ENCODE results near the gene ZBTB5. TPM values are rescaled to one million over a fixed set of nuclear protein-coding genes. Genes with fewer than 3 reads are reported as not detected.
"Not testable (repeated sequence)": the region's sequence is repeated elsewhere in the genome, so short reads cannot be mapped to it uniquely, and the experiment has no call there.

ZBTB5 gene
- total RNA-seq, 1 donor from 2014 or later: 9.0 TPM

DNA sequence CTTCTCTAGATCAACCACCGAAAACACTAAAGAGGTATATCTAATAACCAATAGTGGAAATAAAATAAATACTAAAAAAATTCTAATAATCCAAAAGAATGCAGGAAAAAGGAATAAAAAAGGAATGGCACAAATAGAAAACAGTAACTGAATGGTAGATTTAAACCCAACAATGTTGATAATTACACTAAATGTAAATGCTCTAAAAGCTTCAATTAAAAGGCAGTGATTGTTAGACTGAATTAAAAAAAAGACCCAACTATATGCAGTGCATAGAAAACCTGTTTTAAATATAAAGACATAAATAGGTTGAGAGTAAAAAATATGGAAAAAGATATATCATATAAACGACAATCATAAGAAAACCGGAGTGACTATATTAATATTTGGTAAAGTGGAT is 9.2 kb upstream of the ZBTB5 start:
- no peaks in the 10 kb centered on the region for H3K9me3 Mint-ChIP-seq (ENCODE audit: unreplicated experiment)
- DNase-seq (ENCODE audit: low spot score): no peak
- TF ChIP-seq, protein P1, sequence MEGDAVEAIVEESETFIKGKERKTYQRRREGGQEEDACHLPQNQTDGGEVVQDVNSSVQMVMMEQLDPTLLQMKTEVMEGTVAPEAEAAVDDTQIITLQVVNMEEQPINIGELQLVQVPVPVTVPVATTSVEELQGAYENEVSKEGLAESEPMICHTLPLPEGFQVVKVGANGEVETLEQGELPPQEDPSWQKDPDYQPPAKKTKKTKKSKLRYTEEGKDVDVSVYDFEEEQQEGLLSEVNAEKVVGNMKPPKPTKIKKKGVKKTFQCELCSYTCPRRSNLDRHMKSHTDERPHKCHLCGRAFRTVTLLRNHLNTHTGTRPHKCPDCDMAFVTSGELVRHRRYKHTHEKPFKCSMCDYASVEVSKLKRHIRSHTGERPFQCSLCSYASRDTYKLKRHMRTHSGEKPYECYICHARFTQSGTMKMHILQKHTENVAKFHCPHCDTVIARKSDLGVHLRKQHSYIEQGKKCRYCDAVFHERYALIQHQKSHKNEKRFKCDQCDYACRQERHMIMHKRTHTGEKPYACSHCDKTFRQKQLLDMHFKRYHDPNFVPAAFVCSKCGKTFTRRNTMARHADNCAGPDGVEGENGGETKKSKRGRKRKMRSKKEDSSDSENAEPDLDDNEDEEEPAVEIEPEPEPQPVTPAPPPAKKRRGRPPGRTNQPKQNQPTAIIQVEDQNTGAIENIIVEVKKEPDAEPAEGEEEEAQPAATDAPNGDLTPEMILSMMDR (IDR thresholded peaks at IDR 0.05; ENCODE audit: unreplicated experiment): no peak
- no peak overlapping the region for H3K27ac Mint-ChIP-seq (ENCODE audit: unreplicated experiment)
- H3K27me3 Mint-ChIP-seq (ENCODE audit: unreplicated experiment): peaks cover 5% of the 10 kb centered on the region
- H3K4me3 Mint-ChIP-seq (ENCODE audit: unreplicated experiment): no peak overlapping the region
- H3K4me1 Mint-ChIP-seq (ENCODE audit: unreplicated experiment): peaks cover 10% of the 10 kb centered on the region
- H3K36me3 Mint-ChIP-seq (ENCODE audit: low read depth, unreplicated experiment): peaks cover 7% of the 10 kb centered on the region

DNA sequence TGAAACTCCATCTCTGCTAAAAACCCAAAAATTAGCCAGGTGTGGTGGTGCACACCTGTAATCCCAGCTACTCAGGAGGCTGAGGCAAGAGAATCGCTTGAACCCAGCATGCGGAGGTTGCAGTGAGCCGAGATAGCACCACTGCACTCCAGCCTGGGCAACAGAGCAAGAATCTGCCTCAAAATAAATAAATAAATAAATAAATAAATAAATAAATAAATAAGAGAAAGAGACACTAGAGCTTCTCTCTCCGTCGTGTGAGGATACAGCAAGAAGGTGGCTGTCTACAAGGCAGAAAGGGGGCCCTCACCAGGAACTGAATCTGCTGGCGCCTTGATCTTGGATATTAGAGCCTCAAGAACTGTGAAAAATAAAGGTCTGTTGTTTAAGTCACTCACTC is 8.7 kb upstream of the ZBTB5 start:
- not testable (repeated sequence) for DNase-seq (ENCODE audit: low spot score); H3K4me3 Mint-ChIP-seq (ENCODE audit: unreplicated experiment); H3K27ac Mint-ChIP-seq (ENCODE audit: unreplicated experiment); H3K4me1 Mint-ChIP-seq (ENCODE audit: unreplicated experiment); H3K36me3 Mint-ChIP-seq (ENCODE audit: low read depth, unreplicated experiment); H3K27me3 Mint-ChIP-seq (ENCODE audit: unreplicated experiment); H3K9me3 Mint-ChIP-seq (ENCODE audit: unreplicated experiment)

DNA sequence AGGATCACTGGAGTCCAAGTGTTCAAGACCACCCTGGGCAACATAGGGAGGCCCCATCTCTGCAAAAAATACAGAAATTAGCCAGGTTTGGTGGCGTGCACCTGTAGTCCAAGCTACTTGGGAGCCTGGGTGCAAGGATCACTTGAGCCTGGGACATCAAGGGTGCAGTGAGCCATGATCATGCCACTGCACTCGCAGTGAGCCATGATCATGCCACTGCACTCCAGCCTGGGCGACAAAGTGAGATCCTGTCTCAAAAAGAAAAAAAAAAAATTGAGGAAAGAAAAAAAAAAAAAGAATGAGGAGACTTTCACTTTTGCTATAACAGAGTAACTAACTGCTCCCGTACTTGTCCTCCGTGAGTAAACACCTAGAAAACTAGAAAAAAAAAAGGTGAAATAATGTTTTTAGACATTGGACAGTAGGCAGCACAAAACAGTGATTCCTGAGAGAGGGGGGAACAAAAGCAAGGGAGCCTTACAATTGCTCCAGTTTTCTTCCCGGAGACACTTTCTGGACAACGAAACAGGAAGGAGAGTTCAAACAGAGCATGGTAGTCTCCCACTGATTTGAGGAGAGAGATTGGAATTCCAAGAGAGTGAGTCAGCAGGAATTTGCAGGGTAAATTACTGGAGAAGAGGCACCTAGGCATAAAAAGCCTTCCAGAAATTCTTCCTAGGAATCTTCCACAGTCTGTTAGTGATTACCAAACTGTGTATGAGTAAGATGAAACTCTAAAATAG is 6.9 kb upstream of the ZBTB5 start:
- peaks cover 5% of the 10 kb centered on the region for H3K27me3 Mint-ChIP-seq (ENCODE audit: unreplicated experiment)
- peak overlapping the region; percentile 98 for H3K27ac Mint-ChIP-seq (ENCODE audit: unreplicated experiment)
- TF ChIP-seq, protein P1 (IDR thresholded peaks at IDR 0.05; ENCODE audit: unreplicated experiment): no peak
- peaks cover 7% of the 10 kb centered on the region for H3K36me3 Mint-ChIP-seq (ENCODE audit: low read depth, unreplicated experiment)
- no peaks in the 10 kb centered on the region for H3K9me3 Mint-ChIP-seq (ENCODE audit: unreplicated experiment)
- peak; percentile 28 for DNase-seq (ENCODE audit: low spot score)
- peaks cover 10% of the 10 kb centered on the region for H3K4me1 Mint-ChIP-seq (ENCODE audit: unreplicated experiment)
- H3K4me3 Mint-ChIP-seq (ENCODE audit: unreplicated experiment): peak overlapping the region; percentile 22

DNA sequence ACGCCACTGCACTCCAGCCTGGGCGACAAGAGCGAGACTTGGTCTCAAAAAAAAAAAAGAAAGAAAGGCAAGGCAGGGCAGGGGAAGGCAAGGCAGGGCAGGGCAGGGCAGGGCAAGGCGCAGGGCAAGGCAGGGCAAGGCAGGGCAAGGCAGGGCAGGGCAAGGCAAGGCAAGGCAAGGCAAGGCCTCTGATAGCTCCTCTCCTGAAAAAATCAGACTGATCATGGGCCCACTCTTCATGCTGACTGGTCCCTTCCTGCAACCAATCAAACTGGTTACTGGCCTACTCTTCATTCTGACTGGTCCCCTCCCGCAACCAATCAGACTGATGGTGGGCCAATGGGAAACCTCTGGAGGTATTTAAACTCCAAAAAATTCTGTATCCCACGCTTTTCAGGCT is 3.4 kb upstream of the ZBTB5 start:
- TF ChIP-seq, protein P1 (IDR thresholded peaks at IDR 0.05; ENCODE audit: unreplicated experiment): no peak
- no peak overlapping the region for H3K4me3 Mint-ChIP-seq (ENCODE audit: unreplicated experiment)
- no peaks in the 10 kb centered on the region for H3K9me3 Mint-ChIP-seq (ENCODE audit: unreplicated experiment)
- no peak overlapping the region for H3K27ac Mint-ChIP-seq (ENCODE audit: unreplicated experiment)
- DNase-seq (ENCODE audit: low spot score): no peak
- H3K27me3 Mint-ChIP-seq (ENCODE audit: unreplicated experiment): peaks cover 10% of the 10 kb centered on the region
- H3K4me1 Mint-ChIP-seq (ENCODE audit: unreplicated experiment): peaks cover 18% of the 10 kb centered on the region
- peaks cover 2% of the 10 kb centered on the region for H3K36me3 Mint-ChIP-seq (ENCODE audit: low read depth, unreplicated experiment)

DNA sequence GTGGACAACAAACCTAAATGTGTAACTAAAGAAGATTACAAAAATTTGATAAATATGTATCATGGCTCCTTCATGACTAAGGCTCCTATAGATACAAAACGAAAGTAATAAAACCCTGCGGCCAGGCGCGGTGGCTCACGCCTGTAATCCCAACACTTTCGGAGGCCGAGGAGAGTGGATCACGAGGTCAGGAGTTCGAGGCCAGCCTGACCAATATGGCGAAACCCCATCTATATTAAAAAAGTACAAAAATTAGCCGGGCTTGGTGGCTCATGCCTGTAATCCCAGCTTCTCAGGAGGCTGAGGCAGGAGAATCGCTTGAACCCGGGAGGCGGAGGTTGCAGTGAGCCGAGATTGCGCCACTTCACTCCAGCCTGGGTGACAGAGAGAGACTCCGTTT is 2.3 kb upstream of the ZBTB5 start:
- not testable (repeated sequence) for H3K27ac Mint-ChIP-seq (ENCODE audit: unreplicated experiment); H3K4me3 Mint-ChIP-seq (ENCODE audit: unreplicated experiment); DNase-seq (ENCODE audit: low spot score); H3K27me3 Mint-ChIP-seq (ENCODE audit: unreplicated experiment); H3K9me3 Mint-ChIP-seq (ENCODE audit: unreplicated experiment); H3K36me3 Mint-ChIP-seq (ENCODE audit: low read depth, unreplicated experiment)
- peaks cover 27% of the 10 kb centered on the region for H3K4me1 Mint-ChIP-seq (ENCODE audit: unreplicated experiment)

DNA sequence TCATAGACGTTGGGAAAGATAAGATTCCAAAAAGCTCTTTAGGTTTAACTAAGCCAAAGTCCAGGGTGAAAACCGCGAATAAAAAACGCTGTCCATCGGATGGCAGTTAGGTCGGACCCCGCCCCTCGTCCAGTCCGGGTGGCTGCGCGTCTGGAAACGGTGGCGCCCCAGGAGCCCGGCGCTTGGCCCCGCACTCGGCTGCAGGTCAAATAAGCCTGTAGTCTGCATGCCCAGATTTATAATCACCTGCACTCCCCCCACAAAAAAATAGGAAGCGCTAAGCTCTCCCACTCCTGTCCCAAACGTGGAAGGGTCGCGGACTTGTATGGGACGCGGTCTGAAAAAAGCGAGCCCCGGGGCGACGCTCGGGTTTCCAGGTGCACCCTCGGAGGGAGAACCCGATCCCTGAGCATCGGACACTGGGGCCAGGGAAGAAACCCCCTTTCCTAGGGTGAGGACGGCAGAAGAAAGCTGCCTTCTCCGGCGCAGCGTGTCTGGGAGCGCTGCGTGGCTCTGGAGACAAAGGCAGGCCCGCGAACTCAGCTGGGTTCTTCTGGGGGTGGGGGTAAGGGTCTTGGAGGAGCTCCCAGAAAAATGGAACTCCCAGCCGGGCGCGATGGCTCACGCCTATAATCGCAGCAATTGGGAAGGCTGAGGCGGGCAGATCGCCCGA is 923 bp upstream of the ZBTB5 start:
- H3K4me1 Mint-ChIP-seq (ENCODE audit: unreplicated experiment): peaks cover 23% of the 10 kb centered on the region
- peak; percentile 71 for DNase-seq (ENCODE audit: low spot score)
- no peaks in the 10 kb centered on the region for H3K36me3 Mint-ChIP-seq (ENCODE audit: low read depth, unreplicated experiment)
- H3K4me3 Mint-ChIP-seq (ENCODE audit: unreplicated experiment): peak overlapping the region; percentile 98
- H3K9me3 Mint-ChIP-seq (ENCODE audit: unreplicated experiment): no peaks in the 10 kb centered on the region
- peak overlapping the region; percentile 97 for H3K27ac Mint-ChIP-seq (ENCODE audit: unreplicated experiment)
- H3K27me3 Mint-ChIP-seq (ENCODE audit: unreplicated experiment): peaks cover 12% of the 10 kb centered on the region
- TF ChIP-seq, protein P1 (IDR thresholded peaks at IDR 0.05; ENCODE audit: unreplicated experiment): no peak
